DMS153 treated with DMSO at 0.1 percent for 48 hours (cell line): Measurements from ENCODE around the gene SCRN2.
A peak's percentile ranks its signal among the peaks of the same experiment; 100 is the strongest.

Experiments used
- DNase-seq: peaks from one replicate; lab custom pipeline; 2025; ENCODE audit not compliant: unreplicated experiment; lab: John Stamatoyannopoulos, UW

SCRN2 gene

GRCh38 chr17:47872019-47872650 lies 31.1 kb upstream of the SCRN2 start:
- DNase-seq, result no peak

DNA sequence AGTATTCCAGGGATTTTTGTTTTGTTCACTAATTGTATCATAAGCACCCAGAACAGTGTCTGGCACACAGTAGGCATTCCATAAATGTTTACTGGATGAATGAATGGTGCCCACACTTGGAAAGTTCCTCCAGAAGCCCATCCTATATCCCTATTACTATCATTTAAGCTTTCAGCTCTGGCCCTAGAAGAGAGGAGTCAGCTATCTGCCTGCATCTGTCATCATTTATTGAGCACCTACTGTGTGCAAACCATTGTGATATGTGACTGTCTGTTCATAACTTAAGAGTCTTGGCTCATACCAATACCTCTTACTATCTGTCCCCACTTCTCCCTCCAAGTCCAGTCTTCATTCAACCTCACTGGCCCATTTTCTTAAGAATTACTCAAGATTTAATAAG lies 30.0 kb upstream of the SCRN2 start:
- DNase-seq, result no peak

DNA sequence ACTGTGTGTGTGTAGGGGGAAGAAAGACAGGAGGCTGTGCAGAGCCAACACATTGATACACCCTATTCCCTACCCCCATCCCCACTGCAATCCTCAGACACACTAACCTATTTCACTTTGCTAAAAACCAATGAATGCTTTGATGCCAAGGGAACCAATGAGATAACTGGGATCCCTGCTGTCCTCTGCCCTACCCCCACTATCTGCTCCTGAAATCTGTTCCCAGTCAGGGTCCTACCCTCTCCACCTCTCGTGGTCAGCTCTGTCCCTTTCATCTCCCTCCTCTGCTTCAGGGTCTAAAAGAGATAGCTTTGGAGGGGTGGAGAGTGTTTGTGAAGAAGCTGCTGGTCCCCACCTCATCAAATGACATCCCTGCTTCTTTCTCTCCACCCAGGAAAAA lies 29.0 kb upstream of the SCRN2 start:
- no peak for DNase-seq

DNA sequence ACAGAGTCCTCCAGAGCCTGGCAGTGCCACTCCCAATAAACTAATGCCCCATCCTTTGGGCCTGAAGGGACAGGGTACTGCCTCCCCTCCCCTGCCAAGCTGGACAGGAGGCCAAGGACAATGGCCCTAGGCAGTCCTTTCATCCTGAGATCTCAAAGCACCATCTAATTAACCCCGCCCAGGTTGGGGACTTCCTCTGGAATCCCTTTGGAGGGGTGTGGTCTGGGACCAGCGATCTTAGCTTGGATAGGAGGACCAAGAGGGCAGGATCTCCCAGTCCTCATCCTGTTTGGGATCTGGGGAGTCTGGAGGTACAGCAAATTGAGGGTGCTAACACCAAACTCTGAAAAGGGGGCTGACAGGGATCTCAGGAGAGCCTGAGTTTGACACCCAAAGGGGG lies 28.0 kb upstream of the SCRN2 start:
- DNase-seq, result no peak

- no peak for DNase-seq
These were observed 26.9 kb upstream of the SCRN2 start for GRCh38 chr17:47867813-47868533.

DNA sequence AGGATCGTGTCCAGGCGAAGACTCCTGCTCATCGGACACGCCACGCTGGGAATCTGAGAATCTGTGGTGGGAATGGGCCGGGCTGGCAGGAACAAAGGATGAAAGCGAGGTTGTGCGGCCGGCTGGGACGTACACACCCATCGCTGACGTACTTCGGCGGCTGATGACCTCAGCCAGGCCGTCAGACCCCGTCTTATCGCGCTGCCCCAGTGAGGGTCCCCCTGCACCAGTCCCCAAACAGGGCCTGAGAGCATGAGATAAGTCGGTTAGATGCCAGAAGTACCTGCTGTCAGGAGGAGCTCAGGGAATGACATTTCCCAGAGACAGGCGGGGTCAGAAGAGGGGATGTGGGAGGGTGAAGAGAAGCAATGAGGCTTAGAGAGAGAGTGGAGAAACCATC lies 25.9 kb upstream of the SCRN2 start:
- DNase-seq, result no peak

DNA sequence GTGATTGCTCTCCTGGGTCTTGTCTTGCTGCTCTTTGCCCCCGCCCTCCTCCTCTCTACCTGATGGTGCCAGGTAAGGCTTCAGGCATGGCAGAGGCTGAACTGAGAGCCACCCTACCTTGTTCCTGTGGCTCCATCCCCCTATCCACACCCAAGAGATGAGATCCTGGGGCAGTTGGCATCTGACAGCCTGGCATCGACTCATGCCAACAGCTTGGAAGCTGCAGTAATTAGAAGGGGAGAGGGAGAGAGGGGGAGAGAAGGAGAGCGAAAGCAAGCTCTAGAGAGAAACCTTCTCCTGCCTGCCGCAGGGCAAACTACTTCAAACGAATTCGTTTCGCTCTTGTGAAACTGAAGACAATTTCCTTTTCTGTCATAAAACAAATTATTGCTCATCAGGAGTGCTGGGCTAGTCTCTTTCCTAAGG lies 23.7 kb upstream of the SCRN2 start:
- no peak for DNase-seq

DNA sequence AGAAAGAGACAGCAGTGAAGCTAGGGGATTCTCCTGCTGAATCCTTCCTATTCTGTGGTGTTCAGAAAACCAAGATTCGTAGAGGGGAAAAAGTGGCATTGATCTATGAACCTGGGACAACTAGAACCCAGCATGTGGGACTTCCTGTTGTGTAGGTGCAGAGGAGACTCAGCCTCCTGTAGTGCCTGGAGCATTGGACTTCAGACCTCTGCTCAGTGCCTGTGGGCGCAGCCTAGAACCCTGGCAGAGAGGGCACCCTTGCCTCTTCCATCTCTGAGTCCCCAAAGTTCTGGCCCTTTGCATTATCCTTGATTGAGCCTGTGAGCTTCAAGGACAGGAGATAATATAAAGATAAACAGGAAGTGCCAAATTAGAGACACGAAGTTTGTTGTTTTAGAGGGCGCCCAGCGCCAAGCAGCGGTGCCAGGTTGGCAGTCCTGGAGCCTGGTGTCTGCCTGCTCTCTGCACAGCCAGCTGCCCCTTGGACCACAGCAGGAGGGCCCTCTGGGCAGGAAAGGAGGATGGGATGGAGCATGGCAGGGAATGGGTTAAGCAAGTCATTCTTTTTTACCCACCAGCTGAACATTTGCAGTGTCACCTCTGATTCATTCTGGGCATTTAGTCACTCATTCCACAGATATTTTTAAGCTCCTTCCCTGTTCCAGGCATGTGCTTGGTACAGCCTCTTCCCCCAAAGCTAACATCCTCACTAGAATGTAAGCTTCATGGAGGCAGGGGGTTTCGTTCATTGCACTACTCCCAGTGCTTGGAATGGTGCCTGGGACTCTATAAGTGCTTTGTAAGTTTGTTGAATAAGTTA lies 21.8 kb upstream of the SCRN2 start:
- no peak for DNase-seq

DNA sequence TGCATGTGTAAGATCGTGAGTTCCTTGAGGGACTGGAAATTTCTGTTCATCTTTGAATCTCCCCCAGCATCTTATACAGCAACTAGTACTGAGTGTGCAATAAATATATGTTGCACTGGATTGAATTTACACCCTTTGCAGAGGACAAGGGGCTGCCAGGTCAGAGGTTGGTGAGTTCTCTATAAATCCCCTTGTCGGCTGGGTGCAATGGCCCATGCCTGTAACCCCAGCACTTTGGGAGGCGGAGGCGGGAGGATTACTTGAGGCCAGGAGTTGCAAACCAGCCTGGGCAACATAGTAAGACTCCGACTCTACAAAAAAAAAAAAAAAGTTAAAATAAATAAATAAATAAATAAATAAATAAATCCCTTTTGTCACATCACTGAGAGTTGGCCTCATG lies 19.3 kb upstream of the SCRN2 start:
- DNase-seq, result no peak

DNA sequence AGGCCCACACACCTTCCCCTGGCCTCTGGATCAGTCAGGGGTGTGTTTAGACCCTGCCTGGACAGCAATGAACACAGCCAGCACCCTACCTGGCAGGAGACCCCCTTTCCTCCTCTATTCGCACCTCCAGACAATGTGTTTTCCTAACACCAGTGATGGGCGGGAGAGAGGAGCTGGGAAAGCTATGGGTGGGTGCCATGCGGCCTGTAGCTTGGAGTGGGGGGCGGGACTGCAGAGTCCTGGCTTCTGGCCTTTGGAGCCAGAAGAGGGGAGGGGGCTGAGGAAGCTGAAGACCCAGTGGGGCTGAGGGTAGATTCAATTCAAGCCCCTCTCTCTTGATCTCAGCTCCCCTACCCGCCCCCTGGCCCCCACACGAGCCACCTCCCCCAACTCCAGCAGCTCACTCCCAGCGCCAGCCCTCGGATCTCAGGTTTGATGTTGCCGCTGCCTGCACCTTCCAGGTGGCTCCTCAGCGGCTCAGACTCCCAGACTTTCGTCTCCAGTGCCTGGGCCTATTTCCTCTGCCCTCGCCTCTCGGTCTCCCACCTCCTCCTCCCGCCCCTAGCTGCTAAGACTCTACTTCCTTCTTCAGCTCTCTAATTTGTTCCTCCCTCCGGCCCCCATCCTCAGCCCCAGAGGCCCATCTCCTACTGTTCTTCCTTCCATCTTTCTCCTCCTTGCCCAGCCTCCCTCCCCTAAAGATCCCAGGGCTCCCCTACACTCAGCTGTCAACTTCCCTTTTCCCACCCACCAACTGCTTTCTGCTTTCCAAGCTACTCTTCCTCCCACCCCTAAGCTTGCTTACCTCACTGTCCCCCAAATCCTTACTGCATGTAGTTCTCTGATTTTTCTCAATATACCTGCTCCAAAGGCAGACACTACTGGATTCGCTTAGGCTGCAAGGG lies 16.7 kb upstream of the SCRN2 start:
- no peak for DNase-seq

GRCh38 chr17:47856830-47857229 lies 15.8 kb upstream of the SCRN2 start:
- DNase-seq, result no peak

- DNase-seq, result no peak
These were observed 14.7 kb upstream of the SCRN2 start for GRCh38 chr17:47855737-47856136.

- no peak for DNase-seq
These were observed 12.5 kb upstream of the SCRN2 start for GRCh38 chr17:47853616-47854015.

DNA sequence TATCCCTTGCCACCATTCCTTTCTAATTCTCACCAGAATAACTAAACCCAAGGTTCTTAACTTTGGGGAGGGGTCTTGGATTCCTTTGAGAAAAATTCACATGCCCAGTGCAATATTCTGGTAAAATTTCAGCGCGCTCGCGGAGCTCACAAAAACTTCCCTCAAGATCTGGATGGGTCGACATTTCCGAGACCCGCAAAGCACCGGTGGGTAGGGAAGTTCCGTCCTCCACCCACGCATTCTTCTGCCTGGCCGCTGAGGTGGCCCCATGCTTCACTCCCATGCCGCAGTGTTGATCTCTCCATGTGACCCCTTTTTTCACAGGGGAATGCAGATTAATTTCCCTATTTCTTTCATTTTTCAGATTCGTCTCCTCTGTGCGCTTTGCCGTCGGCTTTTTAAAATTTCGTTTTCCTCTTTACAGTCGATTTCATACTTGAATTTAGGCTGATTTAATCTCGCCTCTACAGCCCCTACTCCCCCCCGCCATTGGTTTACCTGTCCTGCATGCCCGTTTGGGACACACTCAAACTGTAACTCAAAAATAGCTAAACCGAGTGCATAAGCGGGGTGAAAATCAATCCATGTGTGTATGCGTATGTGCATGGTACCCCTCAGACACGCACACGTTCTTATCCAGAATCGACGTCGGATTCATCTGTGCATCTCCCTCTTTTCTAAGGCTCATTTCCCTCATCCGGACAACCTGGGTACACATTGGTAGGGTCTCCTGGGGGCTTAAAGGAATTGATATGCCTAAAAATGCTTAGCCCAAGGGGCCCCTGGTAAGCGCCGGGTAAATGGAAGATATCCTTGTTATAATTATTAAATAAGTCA lies 11.3 kb upstream of the SCRN2 start:
- no peak for DNase-seq

DNA sequence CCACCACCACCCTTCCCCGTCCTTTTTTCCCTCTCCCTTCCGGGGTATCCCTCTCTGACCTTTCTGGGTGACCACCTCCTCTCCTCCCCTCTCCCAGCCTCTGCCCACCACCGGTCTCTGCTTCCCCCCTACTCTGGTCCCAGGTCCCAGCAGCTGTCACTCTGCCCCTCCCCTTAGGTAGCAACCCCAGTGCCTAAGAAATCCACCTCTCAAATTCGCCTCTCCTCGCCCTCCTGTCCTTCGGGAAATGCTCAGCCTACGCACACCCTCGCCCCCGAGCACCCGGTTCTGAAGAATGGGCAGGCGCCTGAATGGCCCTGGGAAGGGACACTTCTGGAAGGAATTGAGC lies 10.7 kb upstream of the SCRN2 start:
- DNase-seq, result no peak

DNA sequence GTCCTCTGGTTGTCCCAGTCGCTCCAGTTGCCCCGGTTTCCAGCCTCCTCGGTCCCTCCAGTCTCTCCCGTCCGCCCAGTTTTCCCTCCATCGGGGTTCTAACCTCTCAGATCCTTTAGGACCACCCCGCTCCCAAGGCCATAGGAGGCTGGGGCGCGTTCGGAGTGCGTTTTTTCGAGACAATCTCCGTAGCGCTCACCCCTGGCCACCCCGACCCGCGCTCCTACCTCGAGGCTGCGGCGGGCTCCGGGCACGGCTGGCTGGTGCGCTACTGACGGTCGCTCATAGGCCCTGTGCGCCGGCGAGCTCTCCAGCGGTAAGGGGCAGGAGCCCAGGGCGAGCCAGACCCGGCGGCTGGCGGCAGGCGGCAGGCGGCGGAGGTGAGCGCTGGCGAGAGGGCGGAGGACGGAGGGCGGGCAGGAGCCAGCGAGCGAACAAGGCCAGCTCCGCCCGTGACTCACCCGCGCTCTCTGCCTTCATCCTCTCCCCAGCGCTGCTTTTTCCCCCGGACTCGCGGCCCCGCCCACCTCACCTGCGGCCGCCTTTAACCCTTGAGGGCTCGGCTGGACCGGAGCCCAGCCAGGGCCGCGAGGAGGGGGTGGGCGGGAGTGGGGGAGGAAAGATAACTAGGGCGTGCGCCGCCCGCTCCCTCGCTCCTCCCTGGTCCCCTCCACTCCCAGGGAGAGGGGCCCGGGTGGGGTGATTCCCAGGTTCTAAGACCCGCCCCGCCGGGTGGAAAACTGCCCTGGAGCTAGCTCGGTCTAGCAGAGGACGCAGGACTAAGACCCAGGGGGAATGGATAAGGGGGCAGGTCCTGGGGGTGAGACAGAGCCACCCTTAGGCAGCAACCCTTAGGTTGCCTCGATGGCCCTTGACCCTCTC lies 9.9 kb upstream of the SCRN2 start, which contains the start of gene SP6:
Gene SP6 (minus strand): TSS at position 472 of the 882 bp plus-strand sequence. CDS start 2,734 bp downstream, outside the sequence.
- peak; percentile 63 for DNase-seq

DNA sequence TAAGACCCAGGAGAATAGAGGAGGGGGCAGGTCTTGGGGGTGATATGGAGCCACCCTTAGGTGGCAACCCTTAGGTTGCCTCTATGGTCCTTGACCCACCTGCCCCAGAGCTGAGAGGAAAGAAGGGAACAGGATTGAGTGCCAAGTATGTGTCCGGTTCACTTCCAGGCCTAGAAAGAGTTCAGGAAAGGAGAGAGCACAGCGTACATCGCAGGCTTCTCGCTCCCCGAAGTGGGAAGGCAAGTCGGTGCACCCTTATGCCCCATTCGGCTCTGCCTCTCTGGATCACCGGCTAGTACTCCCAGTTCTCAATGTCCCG lies 9.3 kb upstream of the SCRN2 start:
- no peak for DNase-seq

DNA sequence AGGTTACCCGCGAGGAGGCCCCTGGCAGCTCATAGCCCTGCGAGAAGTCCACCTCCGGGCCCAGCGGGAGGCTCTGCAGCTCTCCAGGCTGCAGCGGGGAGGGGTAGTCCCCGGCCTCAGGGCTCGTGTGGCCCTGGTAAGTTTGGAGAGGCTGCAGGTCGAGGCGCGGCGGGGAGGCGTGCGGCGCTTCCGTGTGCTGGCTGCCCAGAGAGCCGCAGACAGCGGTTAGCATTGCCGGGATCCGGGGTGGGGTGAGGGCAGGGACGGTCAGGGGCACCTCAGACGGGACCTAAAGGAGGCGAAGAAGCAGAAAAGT lies 7.1 kb upstream of the SCRN2 start:
- no peak for DNase-seq

DNA sequence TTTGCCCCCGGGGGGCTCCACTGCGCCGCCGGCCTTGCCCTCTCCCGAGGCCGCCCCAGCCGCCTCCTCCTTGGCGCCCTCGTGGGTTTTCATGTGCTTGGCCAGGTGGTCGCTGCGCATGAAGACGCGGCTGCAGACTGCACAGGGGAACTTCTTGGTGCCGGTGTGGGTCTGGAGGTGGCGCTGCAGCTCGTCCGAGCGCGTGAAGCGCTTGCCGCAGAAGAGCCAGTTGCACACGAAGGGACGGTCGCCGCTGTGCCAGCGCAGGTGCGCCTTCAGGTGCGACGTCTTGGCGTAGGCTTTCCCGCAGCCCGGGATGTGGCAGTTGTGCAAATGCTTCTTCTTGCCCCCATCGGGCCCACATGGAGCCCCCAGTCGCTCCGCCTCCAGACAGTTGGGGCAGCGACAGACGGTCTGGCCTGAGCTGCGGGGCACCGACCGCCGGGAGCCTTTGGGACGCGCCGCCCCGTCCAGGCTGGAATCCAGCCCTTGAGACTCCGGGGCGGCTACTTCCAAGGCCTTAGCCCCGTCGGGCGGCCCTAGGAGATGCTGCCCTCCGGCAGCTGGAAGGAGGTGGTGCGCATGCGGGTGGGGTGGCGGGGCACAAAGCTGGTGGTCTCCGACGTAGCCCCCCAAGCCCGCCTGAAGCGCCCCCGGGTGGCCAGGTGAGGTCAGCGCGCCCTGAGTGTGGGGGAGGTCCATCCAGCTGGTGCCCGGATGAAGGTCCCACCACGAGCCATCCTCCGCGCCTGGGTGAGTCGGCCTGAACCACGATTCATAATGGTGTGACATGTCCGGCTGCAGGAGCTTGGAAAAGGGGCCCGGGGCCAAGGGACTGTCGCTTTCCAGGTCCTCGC lies 6.5 kb upstream of the SCRN2 start:
- no peak for DNase-seq
